Muscle layer of duodenum (tissue), 2 donors: ENCODE measurements around the gene ARHGDIG.

Experiments
- H3K27ac ChIP-seq: one replicate; pipeline ENCODE4 v1.7.0; 2013; ENCODE audit warnings: mild to moderate bottlenecking, low read length
- H3K27me3 ChIP-seq: one replicate; pipeline ENCODE4 v1.7.0; 2013; ENCODE audit warnings: low read depth, mild to moderate bottlenecking, control low read depth, low read length
- H3K36me3 ChIP-seq, 2 donors: one replicate each; pipeline ENCODE4 v1.7.0; 2013; ENCODE audit warnings: low read length in 2 of 2, control low read depth in 1 of 2, mild to moderate bottlenecking in 1 of 2; ENCODE audit not compliant: insufficient read depth in 2 of 2, control insufficient read depth in 1 of 2
- H3K4me1 ChIP-seq, 2 donors: one replicate each; pipeline ENCODE4 v1.7.0; 2013; ENCODE audit warnings: low read length in 2 of 2, mild to moderate bottlenecking in 2 of 2, control low read depth in 1 of 2, moderate library complexity in 1 of 2; ENCODE audit not compliant: insufficient read depth in 2 of 2, control insufficient read depth in 1 of 2
- H3K4me3 ChIP-seq, 2 donors: one replicate each; pipeline ENCODE4 v1.7.0; 2013; ENCODE audit warnings: low read length in 2 of 2, low read depth in 1 of 2, mild to moderate bottlenecking in 1 of 2
- H3K9me3 ChIP-seq, 2 donors: one replicate each; pipeline ENCODE4 v1.7.0; 2013; ENCODE audit warnings: low read length in 2 of 2, control low read depth in 1 of 2, mild to moderate bottlenecking in 1 of 2; ENCODE audit not compliant: control insufficient read depth in 1 of 2
- donor health status: healthy.

ARHGDIG gene

GRCh38 chr16:290681-291405 is 10.5 kb downstream of the ARHGDIG start:
- Histone ChIP-seq H3K27me3 (no peaks in the 10 kb centered on the region), H3K36me3 (peaks cover 0 to 68% of the 10 kb centered on the region in 2 donors), H3K27ac (no peak overlapping the region), H3K4me3 (no peak overlapping the region), H3K9me3 (no peaks in the 10 kb centered on the region), H3K4me1 (no peaks in the 10 kb centered on the region)

GRCh38 chr16:291539-291938 is 11.1 kb downstream of the ARHGDIG start:
- no peak overlapping the region for H3K4me3 ChIP-seq
- H3K9me3 ChIP-seq, result no peaks in the 10 kb centered on the region
- no peaks in the 10 kb centered on the region for H3K27me3 ChIP-seq
- no peak overlapping the region for H3K27ac ChIP-seq
- H3K4me1 ChIP-seq, result no peaks in the 10 kb centered on the region
- peaks cover 0 to 75% of the 10 kb centered on the region in 2 donors for H3K36me3 ChIP-seq

GRCh38 chr16:293043-293775 is 12.8 kb downstream of the ARHGDIG start:
- Histone ChIP-seq H3K4me1 (no peaks in the 10 kb centered on the region), H3K36me3 (peaks cover 0 to 79% of the 10 kb centered on the region in 2 donors)

GRCh38 chr16:296276-296675 is 15.9 kb downstream of the ARHGDIG start:
- Histone ChIP-seq H3K27ac (no peak overlapping the region), H3K4me1 (no peaks in the 10 kb centered on the region), H3K4me3 (no peak overlapping the region), H3K27me3 (no peaks in the 10 kb centered on the region), H3K36me3 (peaks cover 3 to 54% of the 10 kb centered on the region in 2 donors), H3K9me3 (no peaks in the 10 kb centered on the region)

More at GRCh38 chr16:293043-293775, 12.8 kb downstream of the ARHGDIG start:
- Histone ChIP-seq H3K4me3 (no peak overlapping the region), H3K27ac (no peak overlapping the region), H3K9me3 (no peaks in the 10 kb centered on the region), H3K27me3 (no peaks in the 10 kb centered on the region)

GRCh38 chr16:296806-297510 is 16.6 kb downstream of the ARHGDIG start:
- Histone ChIP-seq H3K27me3 (no peaks in the 10 kb centered on the region), H3K4me3 (no peak overlapping the region), H3K27ac (no peak overlapping the region), H3K36me3 (peaks cover 4 to 53% of the 10 kb centered on the region in 2 donors), H3K9me3 (no peaks in the 10 kb centered on the region), H3K4me1 (no peaks in the 10 kb centered on the region)

GRCh38 chr16:297832-298231 is 17.4 kb downstream of the ARHGDIG start:
- no peaks in the 10 kb centered on the region for H3K4me1 ChIP-seq
- H3K27me3 ChIP-seq, result no peaks in the 10 kb centered on the region
- peaks cover 12 to 51% of the 10 kb centered on the region in 2 donors for H3K36me3 ChIP-seq
- no peak overlapping the region for H3K27ac ChIP-seq
- H3K4me3 ChIP-seq, result no peak overlapping the region
- H3K9me3 ChIP-seq, result no peaks in the 10 kb centered on the region

- H3K27me3 ChIP-seq, result no peaks in the 10 kb centered on the region
- H3K9me3 ChIP-seq, result no peaks in the 10 kb centered on the region
- H3K27ac ChIP-seq, result no peak overlapping the region
- H3K4me3 ChIP-seq, result no peak overlapping the region
- peaks cover 12 to 54% of the 10 kb centered on the region in 2 donors for H3K36me3 ChIP-seq
- no peaks in the 10 kb centered on the region for H3K4me1 ChIP-seq
Measured at GRCh38 chr16:301235-301634, 20.8 kb downstream of the ARHGDIG start.

GRCh38 chr16:301950-302349 is 21.6 kb downstream of the ARHGDIG start:
- H3K27ac ChIP-seq, result no peak overlapping the region
- H3K4me3 ChIP-seq, result no peak overlapping the region
- no peaks in the 10 kb centered on the region for H3K4me1 ChIP-seq
- peaks cover 12 to 54% of the 10 kb centered on the region in 2 donors for H3K36me3 ChIP-seq
- H3K27me3 ChIP-seq, result no peaks in the 10 kb centered on the region
- no peaks in the 10 kb centered on the region for H3K9me3 ChIP-seq

- Histone ChIP-seq H3K4me1 (no peaks in the 10 kb centered on the region), H3K36me3 (peaks cover 24 to 60% of the 10 kb centered on the region in 2 donors), H3K27me3 (no peaks in the 10 kb centered on the region), H3K27ac (no peak overlapping the region), H3K4me3 (no peak overlapping the region), H3K9me3 (no peaks in the 10 kb centered on the region)
Measured at GRCh38 chr16:303760-304505, 23.5 kb downstream of the ARHGDIG start.

- Histone ChIP-seq H3K9me3 (no peaks in the 10 kb centered on the region), H3K27ac (no peak overlapping the region), H3K4me1 (no peaks in the 10 kb centered on the region), H3K36me3 (peaks cover 25 to 64% of the 10 kb centered on the region in 2 donors), H3K27me3 (no peaks in the 10 kb centered on the region), H3K4me3 (no peak overlapping the region)
Measured at GRCh38 chr16:305916-306626, 25.7 kb downstream of the ARHGDIG start.
